Calu3 (cell line): ENCODE results near the gene TCFL5. TPM values are rescaled to one million over a fixed set of nuclear protein-coding genes. Genes with fewer than 3 reads are reported as not detected.

ENCODE experiments used
- BruUV-seq: library from RNA; stranded (reverse); fragments of 400-500 nt; replicated peaks from 2 replicates; lab custom pipeline; 2021; lab: Mats Ljungman, UMichigan
- CTCF ChIA-PET: fragments of 300-600 bp; sonication (Branson Sonifier 250); formaldehyde crosslinking; loops from one replicate; lab custom pipeline; 2022; ENCODE audit warnings: antibody characterized with exemption; lab: Charles Lee
- DNase-seq: peaks from one replicate; pipeline ENCODE4 v3.0.0; 2022
- H3K27ac Mint-ChIP-seq: one replicate; pipeline ENCODE4 v1.8.0; 2022; ENCODE audit warnings: mixed read lengths; ENCODE audit not compliant: unreplicated experiment
- H3K27me3 Mint-ChIP-seq: one replicate; pipeline ENCODE4 v1.8.0; 2022; ENCODE audit warnings: mixed read lengths; ENCODE audit not compliant: unreplicated experiment
- H3K36me3 Mint-ChIP-seq: one replicate; pipeline ENCODE4 v1.8.0; 2022; ENCODE audit warnings: mild to moderate bottlenecking, moderate library complexity, mixed read lengths; ENCODE audit not compliant: insufficient read depth, unreplicated experiment
- H3K4me1 Mint-ChIP-seq: one replicate; pipeline ENCODE4 v1.8.0; 2022; ENCODE audit warnings: mild to moderate bottlenecking, low read depth, mixed read lengths; ENCODE audit not compliant: unreplicated experiment
- H3K4me3 Mint-ChIP-seq: one replicate; pipeline ENCODE4 v1.8.0; 2022; ENCODE audit warnings: mild to moderate bottlenecking, low read depth, moderate library complexity, mixed read lengths; ENCODE audit not compliant: unreplicated experiment
- H3K9me3 Mint-ChIP-seq: one replicate; pipeline ENCODE4 v1.8.0; 2022; ENCODE audit warnings: low read depth, mixed read lengths; ENCODE audit not compliant: unreplicated experiment
- intact Hi-C: fragments of 100-400 bp; cut with micrococcal nuclease; formaldehyde crosslinking; loops from one replicate; pipeline ENCODE4 v1.10.0; 2022; ENCODE audit not compliant: unreplicated experiment
- total RNA-seq: library from RNA; stranded (reverse); gene quantifications from 2 replicates; pipeline ENCODE4 v1.2.3, GENCODE V29; 2022
- TF ChIP-seq, protein P1 (sequence below): fragments of 200-600 bp; IDR thresholded peaks from one replicate; pipeline ENCODE4 v1.8.0; 2022; ENCODE audit warnings: antibody characterized with exemption; ENCODE audit not compliant: unreplicated experiment

The TCFL5 gene
- total RNA-seq, 1 experiment from 2014 or later, result 22.3 TPM

DNA sequence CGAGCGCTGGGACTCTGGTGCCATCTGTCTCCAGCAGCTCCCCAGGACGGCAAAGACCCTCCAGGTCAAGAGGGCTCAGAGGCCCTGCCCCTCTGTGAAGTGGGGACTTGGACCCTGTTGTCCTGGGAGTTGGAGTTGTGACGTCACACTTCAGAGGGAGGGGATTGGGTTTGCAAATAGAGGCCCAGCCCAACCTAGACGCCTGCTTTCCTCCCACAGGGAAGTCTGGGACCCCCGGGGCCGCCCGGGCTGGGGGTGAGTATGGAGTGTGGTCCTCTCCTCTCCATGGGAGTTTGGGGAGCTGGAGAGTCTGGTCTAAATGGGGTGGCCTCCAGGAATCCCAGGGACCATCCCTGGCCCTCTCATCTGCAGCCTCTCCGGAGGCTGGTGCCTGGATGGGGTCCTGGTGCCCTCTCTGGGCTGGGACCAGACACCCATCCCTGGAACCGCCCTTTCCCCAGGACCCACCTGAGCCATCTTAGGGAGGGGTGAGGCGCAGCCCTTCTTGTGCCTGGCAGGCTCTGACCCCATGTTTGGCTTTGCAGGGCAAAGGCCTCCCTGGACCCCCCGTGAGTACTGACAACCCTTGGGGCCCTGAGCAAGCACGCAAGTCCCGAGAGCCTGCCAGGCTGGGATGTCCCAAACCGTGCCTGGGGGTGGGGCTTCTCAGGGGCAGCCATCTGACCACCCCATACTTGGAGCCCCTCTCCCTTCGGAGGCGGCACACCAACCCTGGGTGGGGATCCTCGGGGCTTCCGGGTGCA lies 40.5 kb downstream of the TCFL5 start:
- Mint-ChIP-seq H3K27me3 (peaks cover 5% of the 10 kb centered on the region), H3K9me3 (no peaks in the 10 kb centered on the region), H3K36me3 (peaks cover 11% of the 10 kb centered on the region), H3K4me3 (no peak overlapping the region), H3K4me1 (peaks cover 24% of the 10 kb centered on the region), H3K27ac (no peak overlapping the region)
- CTCF ChIA-PET, result no interaction called here
- intact Hi-C loops, result no loop called here
- TF ChIP-seq, protein P1, sequence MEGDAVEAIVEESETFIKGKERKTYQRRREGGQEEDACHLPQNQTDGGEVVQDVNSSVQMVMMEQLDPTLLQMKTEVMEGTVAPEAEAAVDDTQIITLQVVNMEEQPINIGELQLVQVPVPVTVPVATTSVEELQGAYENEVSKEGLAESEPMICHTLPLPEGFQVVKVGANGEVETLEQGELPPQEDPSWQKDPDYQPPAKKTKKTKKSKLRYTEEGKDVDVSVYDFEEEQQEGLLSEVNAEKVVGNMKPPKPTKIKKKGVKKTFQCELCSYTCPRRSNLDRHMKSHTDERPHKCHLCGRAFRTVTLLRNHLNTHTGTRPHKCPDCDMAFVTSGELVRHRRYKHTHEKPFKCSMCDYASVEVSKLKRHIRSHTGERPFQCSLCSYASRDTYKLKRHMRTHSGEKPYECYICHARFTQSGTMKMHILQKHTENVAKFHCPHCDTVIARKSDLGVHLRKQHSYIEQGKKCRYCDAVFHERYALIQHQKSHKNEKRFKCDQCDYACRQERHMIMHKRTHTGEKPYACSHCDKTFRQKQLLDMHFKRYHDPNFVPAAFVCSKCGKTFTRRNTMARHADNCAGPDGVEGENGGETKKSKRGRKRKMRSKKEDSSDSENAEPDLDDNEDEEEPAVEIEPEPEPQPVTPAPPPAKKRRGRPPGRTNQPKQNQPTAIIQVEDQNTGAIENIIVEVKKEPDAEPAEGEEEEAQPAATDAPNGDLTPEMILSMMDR, result no peak
- no peak for DNase-seq
- no TSS peak for BruUV-seq

- Mint-ChIP-seq H3K4me1 (peaks cover 24% of the 10 kb centered on the region), H3K27me3 (peaks cover 13% of the 10 kb centered on the region), H3K27ac (no peak overlapping the region), H3K4me3 (no peak overlapping the region), H3K9me3 (no peaks in the 10 kb centered on the region), H3K36me3 (peaks cover 16% of the 10 kb centered on the region)
- TF ChIP-seq, protein P1, result no peak
- no TSS peak for BruUV-seq
- intact Hi-C loops, result no loop called here
- no peak for DNase-seq
- CTCF ChIA-PET, result no interaction called here
Measured at GRCh38 chr20:62820208-62820961, 41.2 kb downstream of the TCFL5 start.

DNA sequence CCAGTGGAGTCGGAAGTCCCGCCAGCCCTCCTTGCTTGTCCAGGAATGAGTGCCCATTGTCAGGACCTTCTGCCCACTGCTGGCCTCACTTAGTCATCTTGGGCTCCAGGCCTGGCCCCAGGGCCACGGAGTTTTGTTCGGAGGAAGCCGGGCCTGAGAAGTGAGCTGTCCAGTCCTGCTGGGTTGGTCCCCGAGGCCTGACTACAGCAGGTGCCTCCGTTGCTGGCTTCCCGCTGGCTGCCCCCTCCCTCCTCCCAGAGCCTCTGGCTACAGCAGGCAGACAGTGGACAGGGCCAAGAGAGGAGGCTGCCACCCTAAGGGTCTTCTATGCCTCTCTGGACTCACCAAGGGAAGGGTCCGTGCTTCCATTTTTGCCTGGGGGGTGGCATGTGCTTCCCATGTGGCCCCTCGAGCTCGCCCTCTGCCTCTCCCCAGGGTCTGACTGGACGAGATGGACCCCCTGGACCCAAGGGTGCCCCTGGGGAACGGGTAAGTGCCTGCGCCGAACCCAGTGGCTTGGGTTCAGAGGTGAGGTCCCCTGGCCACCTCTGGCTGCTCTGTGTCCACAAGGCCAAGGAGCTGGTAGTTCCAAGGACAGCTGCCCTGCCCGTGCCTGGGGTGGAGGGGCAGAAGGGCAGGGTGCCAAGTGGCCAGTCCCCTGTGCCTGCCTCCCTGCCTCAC lies 42.0 kb downstream of the TCFL5 start:
- Mint-ChIP-seq H3K36me3 (peaks cover 16% of the 10 kb centered on the region), H3K4me3 (no peak overlapping the region), H3K9me3 (no peaks in the 10 kb centered on the region), H3K27ac (no peak overlapping the region), H3K4me1 (peaks cover 24% of the 10 kb centered on the region), H3K27me3 (peaks cover 20% of the 10 kb centered on the region)
- TF ChIP-seq, protein P1, result no peak
- no TSS peak for BruUV-seq
- intact Hi-C loops, result no loop called here
- peak; percentile 51 for DNase-seq
- CTCF ChIA-PET, result interaction anchor here (0.6 kb wide), 1 partner anchor 203 kb away, joined by 3 read pairs; no protein-coding TSS in a partner anchor
